SK-N-SH (cell line): ENCODE results near the gene FRMD4B. TPM values are rescaled to one million over a fixed set of nuclear protein-coding genes. Genes with fewer than 3 reads are reported as not detected.

ENCODE experiments used
- CTCF ChIA-PET: fragments of 300-600, 350-600 bp; formaldehyde crosslinking; extraction: SDS; loops from one replicate; lab custom pipeline; 2021; lab: Yijun Ruan, JAX
- POLR2A ChIA-PET: fragments of 350-600 bp; sonication (Branson Sonifier 250); formaldehyde crosslinking; extraction: SDS; loops from one replicate; lab custom pipeline; 2020; ENCODE audit warnings: antibody characterized with exemption, inconsistent platforms; lab: Yijun Ruan, JAX
- DNase-seq: peaks from one replicate; pipeline ENCODE4 v3.0.0; 2012
- H2AFZ ChIP-seq: fragments of 200-600 bp; sonication (generic); 2 replicates; pipeline ENCODE4 v1.8.1; 2016; ENCODE audit warnings: antibody characterized with exemption, mild to moderate bottlenecking, low read depth
- H3F3A ChIP-seq: fragments of 200-600 bp; sonication (generic); replicated peaks from 2 replicates; pipeline ENCODE3; 2016; ENCODE audit warnings: antibody characterized with exemption, mild to moderate bottlenecking; ENCODE audit not compliant: insufficient read depth
- H3K27ac ChIP-seq, 2 experiments: fragments of 200-500 bp in 1 of 2; fragments of 200-600 bp in 1 of 2; sonication (Bioruptor generic) in 1 of 2; sonication (generic), shearing (Covaris generic) in 1 of 2; 2 replicates each; pipeline versions ENCODE4 v1.5.1 to v1.6.1; 2014 to 2016; ENCODE audit warnings: low read depth in 2 of 2, inconsistent platforms in 1 of 2, low read length in 1 of 2, mild to moderate bottlenecking in 1 of 2, mixed read lengths in 1 of 2
- H3K27me3 ChIP-seq: fragments of 200-600 bp; sonication (generic), shearing (Covaris generic); 2 replicates; pipeline ENCODE4 v1.6.1; 2016; ENCODE audit warnings: mixed run types; ENCODE audit not compliant: insufficient read depth
- H3K36me3 ChIP-seq, 2 experiments: fragments of 200-500 bp in 1 of 2; fragments of 200-600 bp in 1 of 2; sonication (Bioruptor generic) in 1 of 2; sonication (generic) in 1 of 2; replicated peaks in 1 of 2; 2 replicates each; pipeline versions ENCODE3 to v1.5.1; 2014 to 2016; ENCODE audit warnings: low read length in 1 of 2, mild to moderate bottlenecking in 1 of 2; ENCODE audit not compliant: insufficient read depth in 2 of 2, control insufficient read depth in 1 of 2
- H3K4me1 ChIP-seq, 2 experiments: fragments of 200-500 bp in 1 of 2; fragments of 200-600 bp in 1 of 2; sonication (Bioruptor generic) in 1 of 2; sonication (generic), shearing (Covaris generic) in 1 of 2; 2 replicates each; pipeline versions ENCODE4 v1.5.1 to v1.6.1; 2014 to 2016; ENCODE audit warnings: low read depth in 1 of 2, low read length in 1 of 2, mixed run types in 1 of 2; ENCODE audit not compliant: insufficient read depth in 2 of 2, control insufficient read depth in 1 of 2
- H3K4me2 ChIP-seq: fragments of 200-600 bp; sonication (generic), shearing (Covaris generic); 2 replicates; pipeline ENCODE4 v1.6.1; 2017; ENCODE audit warnings: mixed run types
- H3K4me3 ChIP-seq, 2 experiments: fragments of 200-500 bp in 1 of 2; fragments of 200-600 bp in 1 of 2; sonication (Bioruptor generic) in 1 of 2; sonication (generic), shearing (Covaris generic) in 1 of 2; 2 replicates each; pipeline versions ENCODE4 v1.5.1 to v1.8.1; 2014 to 2016; ENCODE audit warnings: low read depth in 2 of 2, inconsistent platforms in 1 of 2, low read length in 1 of 2, mild to moderate bottlenecking in 1 of 2, mixed read lengths in 1 of 2, moderate library complexity in 1 of 2
- H3K79me2 ChIP-seq: fragments of 200-600 bp; sonication (generic); 2 replicates; pipeline ENCODE4 v1.8.1; 2017; ENCODE audit warnings: mild to moderate bottlenecking; ENCODE audit not compliant: insufficient read depth
- H3K9ac ChIP-seq: fragments of 200-600 bp; sonication (generic); 2 replicates; pipeline ENCODE4 v1.6.1; 2017; ENCODE audit warnings: mixed run types
- H3K9me2 ChIP-seq: fragments of 200-600 bp; sonication (generic); 2 replicates; pipeline ENCODE4 v1.6.1; 2017; ENCODE audit warnings: mixed run types
- H3K9me3 ChIP-seq: fragments of 200-600 bp; sonication (generic); 2 replicates; pipeline ENCODE4 v1.6.1; 2017; ENCODE audit warnings: mixed run types, mild to moderate bottlenecking, moderate library complexity
- H4K20me1 ChIP-seq: fragments of 200-600 bp; sonication (generic); 2 replicates; pipeline ENCODE4 v1.6.1; 2017; ENCODE audit warnings: mild to moderate bottlenecking, mixed run types; ENCODE audit not compliant: insufficient read depth
- ELF1 ChIP-seq: IDR thresholded peaks from 2 replicates; pipeline ENCODE4 v1.4.0; 2012
- JUND ChIP-seq: IDR thresholded peaks from 2 replicates; pipeline ENCODE4 v1.4.0; 2012
- POLR2AphosphoS5 ChIP-seq: IDR thresholded peaks from 2 replicates; pipeline ENCODE4 v1.6.1; 2012; ENCODE audit warnings: low read depth, low read length
- RAD21 ChIP-seq: IDR thresholded peaks from 2 replicates; pipeline ENCODE4 v1.6.1; 2012; ENCODE audit warnings: mild to moderate bottlenecking, low read length
- YY1 ChIP-seq: IDR thresholded peaks from 2 replicates; pipeline ENCODE4 v1.4.0; 2012; ENCODE audit warnings: low read depth, mild to moderate bottlenecking
- WGBS: methylation state at CpG from one replicate; pipeline ENCODE4 v1.1.6; 2017; ENCODE audit warnings: low lambda C conversion rate; 5-methylcytosine and 5-hydroxymethylcytosine counted together
- polyA plus RNA-seq, 3 experiments: library from polyadenylated mRNA; depleted of rRNA; stranded (reverse); fragments of >200 nt; gene quantifications; 2 replicates each; pipeline ENCODE4 v1.2.3, GENCODE V29; 2012
- TF ChIP-seq, protein P1 (sequence below): IDR thresholded peaks from 2 replicates; pipeline ENCODE4 v1.4.0; 2012; ENCODE audit warnings: low read depth, borderline replicate concordance
- TF ChIP-seq, protein P2 (sequence below): fragments of 200-600 bp; sonication (generic); IDR thresholded peaks from 2 replicates; pipeline ENCODE4 v1.6.1; 2017; ENCODE audit warnings: antibody characterized with exemption, mild to moderate bottlenecking, moderate library complexity

The FRMD4B gene
- polyA plus RNA-seq, 1 of the 3 experiments (the other 2 are of a cell fraction): 0.53 TPM

DNA sequence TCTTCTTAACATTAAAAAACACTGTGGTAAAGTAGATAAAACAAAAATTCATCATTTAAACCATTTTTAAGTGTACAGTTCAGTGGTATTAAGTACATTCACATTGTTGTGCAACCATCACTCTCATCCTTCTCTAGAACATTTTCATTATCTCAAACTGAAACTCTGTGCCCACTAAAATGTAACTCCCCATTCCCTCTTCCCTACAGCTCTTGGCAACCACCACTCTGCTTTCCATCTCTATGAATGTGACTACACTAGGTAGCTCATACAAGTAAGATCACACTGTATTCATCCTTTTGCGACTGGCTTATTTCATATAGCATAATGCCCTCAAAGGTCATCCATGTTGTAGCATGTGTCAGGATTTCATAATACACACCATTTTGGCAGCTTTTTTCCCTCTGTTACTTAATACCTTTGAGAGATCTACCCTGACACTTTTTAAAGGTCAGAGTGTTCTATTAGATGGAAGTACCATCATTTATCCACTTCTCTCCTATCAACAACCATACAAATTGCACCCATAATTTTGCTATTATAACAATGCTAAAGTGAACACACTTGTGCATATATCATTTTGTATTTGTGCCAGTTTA is 42.9 kb upstream of the FRMD4B start:
- Histone ChIP-seq H3K9me2 (no peaks in the 10 kb centered on the region), H3K9me3 (no peaks in the 10 kb centered on the region), H3K79me2 (no peaks in the 10 kb centered on the region), H3K4me2 (no peak overlapping the region), H3F3A (peaks cover 5% of the 10 kb centered on the region), H3K27ac (no peak overlapping the region), H3K36me3 (no peaks in the 10 kb centered on the region), H3K27me3 (no peaks in the 10 kb centered on the region), H3K4me1 (peaks cover 5 to 7% of the 10 kb centered on the region in 2 experiments; a peak in 2 of 4 replicates), H3K4me3 (no peak overlapping the region), H3K9ac (no peak overlapping the region), H4K20me1 (no peaks in the 10 kb centered on the region), H2AFZ (no peak overlapping the region)
- ChIA-PET CTCF (interaction anchor here (0.8 to 8.4 kb wide), 4 partner anchors 13 to 320 kb away, joined by 3 to 88 read pairs (median 6); no protein-coding TSS in a partner anchor), POLR2A (no interaction called here)
- no peak for DNase-seq
- WGBS: 100% methylated on average over 1 of the region's 1 CpG
- TF ChIP-seq YY1: no peak
- TF ChIP-seq POLR2AphosphoS5: no peak
- no peak for TF ChIP-seq JUND
- TF ChIP-seq, protein P1, sequence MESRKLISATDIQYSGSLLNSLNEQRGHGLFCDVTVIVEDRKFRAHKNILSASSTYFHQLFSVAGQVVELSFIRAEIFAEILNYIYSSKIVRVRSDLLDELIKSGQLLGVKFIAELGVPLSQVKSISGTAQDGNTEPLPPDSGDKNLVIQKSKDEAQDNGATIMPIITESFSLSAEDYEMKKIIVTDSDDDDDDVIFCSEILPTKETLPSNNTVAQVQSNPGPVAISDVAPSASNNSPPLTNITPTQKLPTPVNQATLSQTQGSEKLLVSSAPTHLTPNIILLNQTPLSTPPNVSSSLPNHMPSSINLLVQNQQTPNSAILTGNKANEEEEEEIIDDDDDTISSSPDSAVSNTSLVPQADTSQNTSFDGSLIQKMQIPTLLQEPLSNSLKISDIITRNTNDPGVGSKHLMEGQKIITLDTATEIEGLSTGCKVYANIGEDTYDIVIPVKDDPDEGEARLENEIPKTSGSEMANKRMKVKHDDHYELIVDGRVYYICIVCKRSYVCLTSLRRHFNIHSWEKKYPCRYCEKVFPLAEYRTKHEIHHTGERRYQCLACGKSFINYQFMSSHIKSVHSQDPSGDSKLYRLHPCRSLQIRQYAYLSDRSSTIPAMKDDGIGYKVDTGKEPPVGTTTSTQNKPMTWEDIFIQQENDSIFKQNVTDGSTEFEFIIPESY: no peak

GRCh38 chr3:69426967-69427304 is 41.0 kb upstream of the FRMD4B start:
- Histone ChIP-seq H3K27ac (no peak overlapping the region), H3K36me3 (no peaks in the 10 kb centered on the region), H3K9me2 (no peaks in the 10 kb centered on the region), H3K9ac (no peak overlapping the region), H3K4me3 (no peak overlapping the region), H3K4me1 (peaks cover 1 to 9% of the 10 kb centered on the region in 2 experiments; a peak in 2 of 4 replicates), H3K4me2 (no peak overlapping the region), H4K20me1 (no peaks in the 10 kb centered on the region), H3K27me3 (no peaks in the 10 kb centered on the region), H2AFZ (no peak overlapping the region), H3K9me3 (no peaks in the 10 kb centered on the region), H3F3A (peaks cover 17% of the 10 kb centered on the region), H3K79me2 (no peaks in the 10 kb centered on the region)
- TF ChIP-seq ELF1: no peak
- peak; percentile 46 for TF ChIP-seq RAD21
- TF ChIP-seq, protein P2, sequence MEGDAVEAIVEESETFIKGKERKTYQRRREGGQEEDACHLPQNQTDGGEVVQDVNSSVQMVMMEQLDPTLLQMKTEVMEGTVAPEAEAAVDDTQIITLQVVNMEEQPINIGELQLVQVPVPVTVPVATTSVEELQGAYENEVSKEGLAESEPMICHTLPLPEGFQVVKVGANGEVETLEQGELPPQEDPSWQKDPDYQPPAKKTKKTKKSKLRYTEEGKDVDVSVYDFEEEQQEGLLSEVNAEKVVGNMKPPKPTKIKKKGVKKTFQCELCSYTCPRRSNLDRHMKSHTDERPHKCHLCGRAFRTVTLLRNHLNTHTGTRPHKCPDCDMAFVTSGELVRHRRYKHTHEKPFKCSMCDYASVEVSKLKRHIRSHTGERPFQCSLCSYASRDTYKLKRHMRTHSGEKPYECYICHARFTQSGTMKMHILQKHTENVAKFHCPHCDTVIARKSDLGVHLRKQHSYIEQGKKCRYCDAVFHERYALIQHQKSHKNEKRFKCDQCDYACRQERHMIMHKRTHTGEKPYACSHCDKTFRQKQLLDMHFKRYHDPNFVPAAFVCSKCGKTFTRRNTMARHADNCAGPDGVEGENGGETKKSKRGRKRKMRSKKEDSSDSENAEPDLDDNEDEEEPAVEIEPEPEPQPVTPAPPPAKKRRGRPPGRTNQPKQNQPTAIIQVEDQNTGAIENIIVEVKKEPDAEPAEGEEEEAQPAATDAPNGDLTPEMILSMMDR: peak; percentile 53
- POLR2A ChIA-PET: no interaction called here
- no peak for DNase-seq
- CTCF ChIA-PET: interaction anchor here (1.0 to 8.4 kb wide), 16 partner anchors 11 to 309 kb away, joined by 3 to 88 read pairs (median 6); no protein-coding TSS in a partner anchor
